ENCODE data around the gene ZFAND6.

DNA sequence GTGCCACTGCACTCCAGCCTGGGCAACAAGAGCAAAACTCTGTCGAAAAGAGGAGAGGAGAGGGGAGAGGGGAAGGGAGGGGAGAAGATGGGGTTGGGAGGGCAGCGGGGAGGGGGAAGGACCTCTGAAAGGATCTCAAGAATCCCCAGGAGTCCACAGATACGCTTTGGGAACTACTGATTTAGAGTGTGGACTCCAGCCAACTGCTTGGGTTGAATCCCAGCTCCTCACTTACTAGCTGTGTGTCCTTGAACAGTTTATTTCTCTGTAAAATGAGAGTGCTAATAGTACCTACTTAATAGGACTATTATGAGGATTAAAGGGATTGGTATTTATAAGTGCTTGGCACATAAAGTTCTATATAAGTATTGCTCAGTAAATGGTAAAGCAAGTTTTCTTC, 48.3 kb downstream of the ZFAND6 start:
- TF ChIP-seq, protein P1, sequence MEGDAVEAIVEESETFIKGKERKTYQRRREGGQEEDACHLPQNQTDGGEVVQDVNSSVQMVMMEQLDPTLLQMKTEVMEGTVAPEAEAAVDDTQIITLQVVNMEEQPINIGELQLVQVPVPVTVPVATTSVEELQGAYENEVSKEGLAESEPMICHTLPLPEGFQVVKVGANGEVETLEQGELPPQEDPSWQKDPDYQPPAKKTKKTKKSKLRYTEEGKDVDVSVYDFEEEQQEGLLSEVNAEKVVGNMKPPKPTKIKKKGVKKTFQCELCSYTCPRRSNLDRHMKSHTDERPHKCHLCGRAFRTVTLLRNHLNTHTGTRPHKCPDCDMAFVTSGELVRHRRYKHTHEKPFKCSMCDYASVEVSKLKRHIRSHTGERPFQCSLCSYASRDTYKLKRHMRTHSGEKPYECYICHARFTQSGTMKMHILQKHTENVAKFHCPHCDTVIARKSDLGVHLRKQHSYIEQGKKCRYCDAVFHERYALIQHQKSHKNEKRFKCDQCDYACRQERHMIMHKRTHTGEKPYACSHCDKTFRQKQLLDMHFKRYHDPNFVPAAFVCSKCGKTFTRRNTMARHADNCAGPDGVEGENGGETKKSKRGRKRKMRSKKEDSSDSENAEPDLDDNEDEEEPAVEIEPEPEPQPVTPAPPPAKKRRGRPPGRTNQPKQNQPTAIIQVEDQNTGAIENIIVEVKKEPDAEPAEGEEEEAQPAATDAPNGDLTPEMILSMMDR (IDR thresholded peaks at IDR 0.05): no peak
- TF ChIP-seq POLR2A (IDR thresholded peaks at IDR 0.05): no peak

Measured in Peyer's patch (tissue), 4 donors.